SHP77 (cell line): ENCODE measurements around the gene USP53.
"Not testable (repeated sequence)": the region's sequence is repeated elsewhere in the genome, so short reads cannot be mapped to it uniquely, and the experiment has no call there.

Experiments
- DNase-seq, 2 experiments: peaks; one replicate each; lab custom pipeline; 2025; lab: John Stamatoyannopoulos, UW

The USP53 gene

GRCh38 chr4:119321921-119322687 lies 109.6 kb downstream of the USP53 start, which contains the start of gene FABP2:
Gene FABP2, minus strand, starts transcription at chr4:119322138. Its CDS starts 36 bp downstream, at chr4:119322102.
- DNase-seq, result no peak

DNA sequence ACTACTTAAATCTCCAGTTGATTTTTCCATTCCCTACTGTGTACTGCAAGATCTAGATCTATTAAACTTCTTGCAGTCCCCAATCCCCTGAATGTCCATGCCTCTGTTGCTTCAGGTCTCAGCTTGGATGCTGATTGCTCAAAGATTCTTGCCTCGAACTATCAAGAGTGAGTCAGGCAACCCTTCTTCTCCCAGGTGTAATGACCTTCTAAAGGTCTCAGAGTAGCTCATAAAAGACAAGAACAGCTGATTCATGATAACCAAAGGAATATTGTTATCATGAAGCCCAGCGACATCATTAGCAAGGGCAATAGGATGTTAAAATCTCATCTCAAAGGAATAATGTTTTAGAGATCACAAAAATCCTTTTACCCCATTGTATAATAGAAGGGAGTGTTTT lies 116.2 kb downstream of the USP53 start:
- DNase-seq, result no peak

DNA sequence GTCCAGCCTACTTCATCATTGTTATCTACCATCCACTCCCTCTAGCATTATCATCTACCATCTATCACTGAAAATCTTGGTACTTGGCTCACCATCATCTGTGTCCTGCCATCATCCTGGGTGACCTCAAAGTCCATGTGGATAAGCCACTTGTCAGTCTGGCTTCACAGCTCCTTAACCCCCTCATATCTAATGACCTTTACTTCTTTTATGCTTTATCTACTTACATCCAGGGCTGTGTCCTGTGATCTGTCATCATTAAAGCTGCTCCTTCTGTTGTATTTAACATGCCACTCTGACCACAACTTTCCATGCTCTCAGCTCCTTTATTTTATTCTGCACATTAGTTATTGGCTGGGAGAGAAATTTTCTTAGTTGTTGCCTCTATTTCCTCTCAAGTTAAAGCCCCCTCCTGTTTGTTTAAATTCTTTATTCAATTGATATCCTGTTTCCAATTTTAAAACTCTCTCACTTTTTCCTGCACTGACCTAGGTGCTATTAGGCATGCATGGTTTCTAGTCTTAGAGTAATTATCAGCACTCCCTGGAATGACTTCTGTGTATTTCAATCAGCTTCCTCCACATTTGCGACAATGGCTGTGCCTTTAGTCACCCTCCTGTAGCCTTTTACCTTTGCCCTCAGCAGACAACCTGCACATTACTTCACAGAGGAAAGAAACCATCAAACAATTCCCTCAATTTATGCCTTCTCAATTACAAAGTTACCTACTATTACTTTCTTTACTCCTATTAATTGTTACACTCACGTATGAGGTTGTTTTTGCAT lies 117.5 kb downstream of the USP53 start:
- no peak for DNase-seq

GRCh38 chr4:119336332-119336979 lies 123.9 kb downstream of the USP53 start:
- DNase-seq, result not testable (repeated sequence)

DNA sequence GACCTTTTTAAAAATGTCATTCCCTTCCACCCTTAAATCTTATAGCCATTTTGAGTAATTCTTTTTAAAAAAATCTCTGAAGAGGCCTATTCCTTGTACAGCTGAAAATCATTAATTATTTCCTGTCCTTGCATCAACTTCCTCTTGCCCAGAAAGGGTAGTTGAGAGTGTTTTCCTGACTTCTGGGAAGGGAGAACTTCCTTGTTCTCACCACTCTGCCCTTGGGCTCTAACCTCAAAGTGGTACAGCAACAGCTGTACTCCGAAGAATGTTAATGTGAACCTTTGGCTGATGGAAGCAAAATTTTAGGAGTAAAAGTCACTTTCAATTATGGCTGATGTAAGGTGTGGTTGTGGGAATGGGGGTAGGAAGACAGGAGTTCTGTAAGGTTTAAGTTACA lies 124.5 kb downstream of the USP53 start:
- no peak for DNase-seq

- DNase-seq, result not testable (repeated sequence)
Measured at GRCh38 chr4:119339895-119340294, 127.4 kb downstream of the USP53 start.

DNA sequence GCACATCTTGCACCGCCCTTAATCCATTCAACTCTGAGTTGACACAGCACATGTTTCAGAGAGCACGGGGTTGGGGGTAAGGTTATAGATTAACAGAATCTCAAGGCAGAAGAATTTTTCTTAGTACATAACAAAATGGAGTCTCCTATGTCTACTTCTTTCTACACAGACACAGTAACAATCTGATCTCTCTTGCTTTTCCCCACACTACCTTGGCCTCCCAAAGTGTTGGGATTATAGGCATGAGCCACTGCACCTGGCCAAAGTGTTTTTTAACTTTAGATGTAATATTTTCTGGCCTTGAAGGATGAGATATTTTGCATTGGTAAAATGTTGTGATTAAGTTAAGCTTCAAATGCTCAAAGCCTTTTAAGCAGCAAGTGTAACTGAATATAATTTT lies 130.8 kb downstream of the USP53 start:
- DNase-seq, result not testable (repeated sequence)
